AG04450 (cell line): ENCODE measurements around the gene NEURL1. TPM values are rescaled to one million over a fixed set of nuclear protein-coding genes. Genes with fewer than 3 reads are reported as not detected.
"Not testable (repeated sequence)": the region's sequence is repeated elsewhere in the genome, so short reads cannot be mapped to it uniquely, and the experiment has no call there.

ENCODE experiments used
- CTCF ChIA-PET: fragments of 300-600, 350-600 bp; formaldehyde crosslinking; extraction: SDS; loops from one replicate; lab custom pipeline; 2022; ENCODE audit warnings: antibody characterized with exemption, inconsistent platforms; lab: Charles Lee
- POLR2A ChIA-PET: fragments of 350-600 bp; formaldehyde crosslinking; extraction: SDS; loops from one replicate; lab custom pipeline; 2021; ENCODE audit warnings: antibody characterized with exemption, inconsistent platforms; lab: Yijun Ruan, JAX
- DNase-seq: peaks from one replicate; pipeline ENCODE4 v3.0.0-alpha.2; 2011; ENCODE audit warnings: low read depth, low spot score
- H3K27ac ChIP-seq: one replicate; pipeline ENCODE4 v1.5.1; 2012; ENCODE audit warnings: low read depth, low read length, control low read depth
- H3K27me3 ChIP-seq: one replicate; pipeline ENCODE4 v1.6.0; 2012; ENCODE audit warnings: low read length; ENCODE audit not compliant: control insufficient read depth, insufficient read depth
- H3K4me3 ChIP-seq: 2 replicates; pipeline ENCODE4 v1.5.1; 2011; ENCODE audit warnings: mild to moderate bottlenecking, low read depth, low read length, control low read depth
- H3K9me3 ChIP-seq: 2 replicates; pipeline ENCODE4 v1.5.1; 2012; ENCODE audit warnings: low read length; ENCODE audit not compliant: control insufficient read depth, insufficient read depth
- CTCF ChIP-seq: IDR thresholded peaks from 2 replicates; pipeline ENCODE4 v1.5.1; 2011; ENCODE audit warnings: low read depth, low read length, control low read depth, inconsistent platforms
- polyA plus RNA-seq: library from polyadenylated mRNA; depleted of rRNA; stranded (reverse); fragments of >200 nt; gene quantifications from 2 replicates; pipeline ENCODE4 v1.2.3, GENCODE V29; 2011

Gene NEURL1
- polyA plus RNA-seq, 1 experiment, result 0.67 TPM

DNA sequence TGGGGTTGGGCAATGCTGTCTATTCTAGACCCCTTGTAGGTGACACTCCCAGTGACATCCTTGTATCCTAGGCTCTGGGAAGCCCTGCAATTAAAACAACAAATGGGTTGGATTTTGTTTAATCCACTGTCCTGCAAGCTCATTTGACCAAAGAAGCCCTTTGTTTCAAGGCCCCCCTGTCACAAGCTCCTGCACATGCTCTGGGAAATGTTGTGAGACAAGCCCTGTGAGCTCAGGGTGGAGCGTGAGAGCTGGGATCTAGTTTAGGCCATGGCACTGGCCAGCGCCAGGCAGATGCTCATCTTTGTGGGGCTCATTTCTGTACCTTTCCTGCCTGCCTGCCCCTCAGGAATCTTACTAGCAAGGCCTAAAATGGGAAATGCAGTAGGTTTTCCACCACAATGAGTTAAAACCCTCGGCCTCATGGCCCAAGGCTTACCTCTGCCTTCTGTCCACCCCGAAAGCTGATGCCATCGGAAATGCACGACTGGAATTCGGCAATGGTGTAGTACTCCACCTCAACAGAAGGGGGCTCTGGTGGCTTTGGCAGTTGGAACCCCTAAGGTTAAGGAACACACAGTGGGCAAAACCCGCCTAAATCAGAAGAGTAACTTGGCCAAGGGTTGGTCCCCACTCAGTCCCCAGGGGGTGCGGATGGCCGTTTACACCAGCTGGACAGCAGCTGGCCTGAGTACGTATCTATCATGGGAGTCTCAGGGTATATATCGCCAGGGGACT lies 112.0 kb downstream of the NEURL1 start:
- no peaks in the 10 kb centered on the region for H3K27me3 ChIP-seq
- no peak overlapping the region for H3K4me3 ChIP-seq
- POLR2A ChIA-PET, result interaction anchor here (0.9 to 1.1 kb wide), 3 partner anchors 12 to 80 kb away, joined by 3 read pairs; no protein-coding TSS in a partner anchor
- TF ChIP-seq CTCF, result peak; percentile 83
- no peak overlapping the region for H3K27ac ChIP-seq
- CTCF ChIA-PET, result interaction anchor here (0.6 to 3.1 kb wide), 15 partner anchors 9 to 277 kb away, joined by 3 to 48 read pairs (median 4); no protein-coding TSS in a partner anchor
- DNase-seq, result no peak
- H3K9me3 ChIP-seq, result no peaks in the 10 kb centered on the region; the same call in 1 of the 2 replicates

DNA sequence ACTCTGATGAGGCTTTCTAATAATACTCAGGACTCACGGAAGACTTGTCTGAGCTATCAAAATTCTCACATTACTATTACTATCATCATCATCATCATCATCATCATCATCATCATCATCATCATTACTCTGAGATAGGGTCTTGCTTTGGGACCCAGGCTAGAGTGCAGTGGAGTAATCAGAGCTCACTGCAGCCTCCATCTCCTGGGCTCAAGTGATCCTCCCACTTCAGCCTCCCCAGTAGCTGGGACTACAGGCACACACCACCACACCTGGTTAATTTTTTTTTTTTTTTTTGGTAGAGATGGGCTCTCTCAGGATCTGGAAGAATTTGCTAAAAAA lies 112.6 kb downstream of the NEURL1 start:
- CTCF ChIA-PET, result interaction anchor here (0.6 to 3.1 kb wide), 15 partner anchors 8 to 276 kb away, joined by 3 to 48 read pairs (median 4); no protein-coding TSS in a partner anchor
- POLR2A ChIA-PET, result interaction anchor here (0.9 to 1.1 kb wide), 3 partner anchors 12 to 80 kb away, joined by 3 read pairs; no protein-coding TSS in a partner anchor
- H3K9me3 ChIP-seq, H3K27me3 ChIP-seq, H3K4me3 ChIP-seq, DNase-seq, H3K27ac ChIP-seq: not testable (repeated sequence)

GRCh38 chr10:103607051-103607450 lies 113.5 kb downstream of the NEURL1 start:
- H3K27ac ChIP-seq, POLR2A ChIA-PET, H3K4me3 ChIP-seq, H3K9me3 ChIP-seq, H3K27me3 ChIP-seq, DNase-seq, CTCF ChIA-PET: not testable (repeated sequence)

DNA sequence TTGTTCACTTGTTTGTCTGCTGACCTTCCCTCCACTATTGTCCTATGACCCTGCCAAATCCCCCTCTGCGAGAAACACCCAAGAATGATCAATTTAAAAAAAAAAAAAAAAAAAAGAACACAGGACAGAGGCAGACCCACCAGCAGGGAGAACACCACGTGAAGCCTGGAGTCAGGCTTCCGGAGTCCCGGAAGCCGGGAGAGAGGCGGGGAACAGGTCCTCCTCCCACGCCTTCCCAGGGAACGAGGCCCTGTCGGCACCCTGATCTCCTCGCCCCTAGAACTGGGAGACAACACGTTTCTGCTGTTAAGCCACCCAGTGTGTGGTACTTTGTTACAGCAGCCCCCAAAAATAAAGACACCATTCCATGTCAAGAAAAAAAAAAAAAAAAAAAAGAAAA lies 114.6 kb downstream of the NEURL1 start:
- H3K4me3 ChIP-seq, H3K9me3 ChIP-seq, H3K27ac ChIP-seq, DNase-seq, POLR2A ChIA-PET, H3K27me3 ChIP-seq: not testable (repeated sequence)
- CTCF ChIA-PET, result interaction anchor here (1.0 kb wide), 1 partner anchor 78 kb away, joined by 3 read pairs; no protein-coding TSS in a partner anchor

DNA sequence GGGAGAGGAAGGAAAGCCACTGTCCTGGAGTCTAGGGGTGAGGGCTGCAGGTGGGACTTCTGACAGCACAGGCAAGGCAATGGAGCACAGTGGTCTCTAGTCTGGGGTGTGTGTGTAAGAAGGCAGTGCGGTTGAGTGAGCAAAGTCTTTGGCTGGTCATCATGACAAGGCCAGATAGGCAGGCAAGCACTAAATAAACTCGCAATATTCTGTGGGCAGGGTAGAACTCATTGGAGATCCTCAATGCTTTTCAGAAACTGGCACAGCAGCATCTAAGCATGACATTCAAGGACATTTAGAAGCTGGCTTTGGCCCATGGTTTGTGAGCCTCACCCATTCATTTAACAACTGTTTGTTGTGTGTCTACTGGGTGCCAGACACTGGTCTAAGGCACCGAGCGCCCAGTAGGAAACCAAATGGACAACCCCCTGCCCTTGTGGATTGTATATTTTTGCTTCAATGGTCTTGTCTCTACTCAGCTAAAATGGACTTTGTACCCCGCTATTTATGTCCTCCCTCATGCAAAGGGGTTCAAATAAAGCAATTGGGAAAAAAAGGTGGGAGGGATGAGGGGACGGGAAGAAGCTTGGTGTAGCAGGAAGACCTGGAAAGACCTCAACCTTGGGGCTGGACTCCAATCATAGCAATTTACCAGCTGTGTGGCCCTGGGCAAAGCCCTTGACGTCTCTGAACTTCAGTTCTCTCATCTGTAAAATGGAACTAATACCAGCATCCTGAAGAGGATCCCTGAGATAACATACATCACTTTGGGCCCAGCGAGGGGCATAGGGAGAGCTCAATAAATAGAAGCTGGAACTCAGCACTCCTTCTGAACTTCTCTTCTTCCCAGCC lies 116.0 kb downstream of the NEURL1 start:
- Histone ChIP-seq H3K27ac (peak overlapping the region; percentile 39), H3K27me3 (no peaks in the 10 kb centered on the region), H3K9me3 (no peaks in the 10 kb centered on the region; the same call in 1 of the 2 replicates), H3K4me3 (no peak overlapping the region)
- POLR2A ChIA-PET, result no interaction called here
- CTCF ChIA-PET, result interaction anchor here (1.0 to 6.9 kb wide), 4 partner anchors 11 to 103 kb away, joined by 3 to 50 read pairs (median 5); no protein-coding TSS in a partner anchor
- TF ChIP-seq CTCF, result no peak
- no peak for DNase-seq

- H3K27ac ChIP-seq, result no peak overlapping the region
- CTCF ChIA-PET, result interaction anchor here (1.1 to 6.9 kb wide), 3 partner anchors 11 to 102 kb away, joined by 3 to 50 read pairs (median 7); no protein-coding TSS in a partner anchor
- no peak for TF ChIP-seq CTCF
Measured at GRCh38 chr10:103610083-103610472, 116.6 kb downstream of the NEURL1 start.

More at GRCh38 chr10:103610083-103610472, 116.6 kb downstream of the NEURL1 start:
- H3K4me3 ChIP-seq, result no peak overlapping the region
- no peaks in the 10 kb centered on the region for H3K27me3 ChIP-seq
- no peak for DNase-seq
- H3K9me3 ChIP-seq, result no peaks in the 10 kb centered on the region; the same call in 1 of the 2 replicates
- POLR2A ChIA-PET, result no interaction called here
